Keratinocyte (primary cell): Measurements from ENCODE around the gene ZBTB26.

Source experiments
- CTCF ChIP-seq, 3 experiments: IDR thresholded peaks in 1 of 3; conservative IDR thresholded peaks in 1 of 3; optimal IDR thresholded peaks in 1 of 3; 2 replicates in 2 of 3; 3 replicates in 1 of 3; pipeline versions ENCODE3 to v1.5.1; 2011; ENCODE audit warnings: low read length in 3 of 3, mild to moderate bottlenecking in 3 of 3, moderate library complexity in 2 of 3, control low read depth in 1 of 3, inconsistent platforms in 1 of 3; ENCODE audit not compliant: insufficient read depth in 2 of 3; ENCODE audit errors: extremely low read depth in 1 of 3
- EZH2 ChIP-seq: IDR thresholded peaks from one replicate; pipeline ENCODE4 v1.6.1; 2012; ENCODE audit warnings: inconsistent platforms, mild to moderate bottlenecking, low read length, moderate library complexity

- TF ChIP-seq CTCF (optimal IDR thresholded peaks at IDR 0.05 in 1 of 3, IDR thresholded peaks at IDR 0.05 in 1 of 3, conservative IDR thresholded peaks at IDR 0.05 in 1 of 3; ENCODE audit: extremely low read depth in 1 of 3, insufficient read depth in 2 of 3, low read length in 3 of 3) (no peak), EZH2 (no peak)
Measured at GRCh38 chr9:122936883-122937282, 5.6 kb upstream of the ZBTB26 start.
